Activated CD4-positive, CD25-positive, alpha-beta regulatory T cell treated with anti-CD3 and anti-CD28 coated beads, Interleukin-2, amount 50 U/mL, for 72 hours (primary cell): ENCODE measurements around the gene LAMB4.

Experiments used
- DNase-seq: peaks from one replicate; pipeline ENCODE4 v3.0.0; 2021

The LAMB4 gene

DNA sequence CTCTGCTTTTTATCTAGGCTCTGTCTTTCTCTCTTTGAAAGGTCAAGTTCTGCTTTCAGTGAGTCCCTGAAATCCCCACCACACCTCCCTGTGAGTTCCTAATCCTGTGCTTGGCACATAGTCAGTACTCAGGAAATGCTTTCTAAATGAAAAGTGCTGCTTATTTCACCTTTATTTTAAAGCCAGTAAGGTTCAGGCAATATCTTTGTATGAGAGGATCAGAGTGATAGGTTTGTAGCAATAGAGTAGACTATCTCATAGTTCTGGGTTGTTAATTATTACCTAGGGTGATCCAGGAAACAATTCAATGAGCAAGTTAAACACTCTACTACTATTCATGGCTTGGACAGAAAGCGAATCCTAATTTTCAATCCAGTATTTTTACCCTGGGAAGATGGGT is 119.8 kb downstream of the LAMB4 start:
- no peak for DNase-seq

DNA sequence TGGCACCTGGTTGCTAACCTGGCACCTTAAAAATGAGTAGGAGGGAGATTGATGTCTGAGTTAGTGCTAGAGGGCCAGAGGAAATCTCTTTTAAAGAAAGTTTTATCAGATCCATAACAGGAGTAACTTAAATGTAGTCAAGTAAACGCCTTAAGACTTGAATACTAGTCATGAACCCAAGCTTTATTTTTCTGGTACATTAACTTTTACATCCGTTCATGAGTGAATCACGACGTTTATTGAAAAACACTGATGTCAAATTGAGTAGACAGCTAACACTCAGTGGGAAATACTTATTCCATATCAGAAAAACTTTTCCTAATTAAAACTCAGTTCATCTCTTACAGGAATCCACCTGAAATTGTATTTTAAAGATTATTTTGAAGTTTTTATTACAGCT is 120.3 kb downstream of the LAMB4 start:
- DNase-seq, result no peak

DNA sequence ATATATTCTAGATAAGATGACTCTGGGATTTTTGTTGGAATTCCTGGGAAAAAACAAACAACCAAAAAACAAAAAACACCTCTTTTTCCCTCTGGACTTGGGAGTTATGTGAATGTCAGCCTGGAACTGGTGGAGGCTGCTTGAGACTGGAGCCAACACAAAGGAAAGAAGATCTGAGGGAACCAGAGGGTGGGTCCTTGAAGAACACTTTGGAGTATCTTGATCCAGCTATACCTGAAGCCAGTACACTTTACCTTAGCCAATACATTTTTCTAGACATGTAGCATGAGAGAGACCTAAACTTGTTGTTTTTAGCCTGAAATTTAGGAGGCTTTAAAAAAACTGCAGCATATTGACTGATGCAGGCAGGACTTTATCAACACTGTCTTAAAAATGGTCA is 121.3 kb downstream of the LAMB4 start:
- DNase-seq, result no peak

DNA sequence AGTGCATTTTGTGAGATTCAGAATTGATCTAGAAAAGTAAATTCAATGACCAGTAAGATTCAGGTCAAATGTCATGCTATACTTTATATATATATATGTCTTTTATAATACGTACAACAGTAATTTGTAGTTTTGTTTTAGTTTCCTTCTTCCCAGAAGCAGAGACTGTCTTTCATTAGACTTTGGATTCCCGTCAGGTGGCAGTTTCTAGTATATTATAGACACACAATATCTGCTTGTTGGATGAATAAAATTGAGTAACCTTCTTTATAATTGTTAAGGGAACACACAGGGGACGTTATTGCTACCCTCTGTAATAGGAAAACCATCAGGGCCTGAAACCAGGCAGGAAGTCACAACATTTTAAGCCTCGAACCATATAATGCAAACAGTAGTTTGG is 121.9 kb downstream of the LAMB4 start:
- DNase-seq, result no peak

DNA sequence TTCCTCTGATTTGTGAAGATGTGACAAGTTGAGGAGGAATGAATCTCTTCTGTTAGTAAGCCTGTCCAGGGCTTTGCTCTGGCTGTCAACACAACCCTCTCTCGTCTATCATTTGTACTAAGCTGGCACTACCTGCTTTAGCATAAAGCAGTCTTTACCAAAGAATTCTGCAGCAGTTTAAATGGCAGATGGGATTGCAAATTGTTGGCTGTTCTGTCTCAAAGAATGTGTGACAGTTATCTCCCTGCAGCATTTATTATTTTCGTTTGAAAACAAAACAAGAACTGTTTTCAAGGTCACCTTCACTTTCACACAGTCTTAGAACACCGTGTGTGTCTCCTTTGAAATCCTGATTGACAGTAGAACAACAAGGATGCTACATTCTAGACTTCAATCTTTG is 122.4 kb downstream of the LAMB4 start:
- DNase-seq, result no peak

DNA sequence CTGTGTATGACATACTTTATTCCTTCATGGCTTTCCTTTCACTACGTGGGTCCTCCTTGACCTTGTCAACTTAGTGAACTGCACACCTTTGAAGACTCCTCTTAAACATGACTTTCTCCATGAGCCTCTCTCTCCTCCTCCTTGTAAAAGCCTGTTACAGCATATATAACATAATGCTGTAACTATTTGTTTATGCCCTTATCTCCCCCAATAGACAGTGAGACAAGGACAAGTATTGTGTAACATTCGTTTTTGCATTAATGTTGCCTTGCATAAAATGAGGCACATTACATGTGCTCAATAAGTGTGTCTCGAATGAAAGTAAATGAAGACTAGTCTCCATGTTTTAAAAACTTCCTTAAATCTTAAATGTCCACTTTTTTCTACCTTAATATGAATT is 122.9 kb downstream of the LAMB4 start:
- no peak for DNase-seq

DNA sequence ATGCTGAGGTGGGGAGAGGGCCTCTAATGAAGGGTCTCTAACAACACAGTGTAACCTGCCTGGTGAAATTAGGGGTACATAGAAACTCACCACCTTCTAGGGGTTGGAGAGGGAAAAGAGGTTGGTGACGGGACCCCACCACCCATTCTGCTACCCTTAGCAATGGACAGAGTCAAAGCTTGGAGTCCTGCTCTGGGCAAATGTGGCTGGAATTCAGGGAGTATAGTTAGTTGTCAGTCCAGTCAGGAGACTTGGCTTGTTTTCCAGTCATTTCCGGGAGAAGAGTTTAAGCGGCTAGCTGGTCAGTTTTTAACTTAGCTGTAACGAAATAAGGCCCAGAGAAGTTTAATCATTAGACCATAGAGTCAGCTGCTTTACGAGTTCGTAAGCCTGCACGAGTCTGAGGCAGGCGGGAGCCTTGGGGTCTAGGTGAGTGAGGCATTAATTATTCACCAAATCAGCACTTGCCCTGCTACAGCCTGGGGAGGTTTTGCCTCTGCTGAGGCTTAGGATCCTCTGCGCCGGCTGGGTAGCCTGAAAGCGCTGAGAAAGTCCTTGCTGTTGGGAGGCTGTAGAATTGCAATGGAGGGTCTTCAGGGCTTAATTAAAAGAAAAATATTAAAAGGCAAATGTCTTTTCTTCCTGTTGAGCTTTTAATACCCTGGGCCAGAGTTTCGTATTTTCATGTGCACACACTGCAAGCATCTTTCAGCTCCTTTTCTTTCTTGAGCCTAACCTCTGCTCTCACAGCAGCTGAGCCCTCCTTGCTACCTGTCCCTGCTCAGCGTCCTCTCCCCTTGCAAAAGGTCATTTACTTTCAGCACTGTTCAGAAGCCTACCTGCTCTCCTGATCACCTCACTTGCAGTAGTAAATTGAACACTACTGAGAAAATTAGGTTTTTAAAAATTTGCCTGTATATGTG is 125.7 kb downstream of the LAMB4 start:
- DNase-seq, result no peak

DNA sequence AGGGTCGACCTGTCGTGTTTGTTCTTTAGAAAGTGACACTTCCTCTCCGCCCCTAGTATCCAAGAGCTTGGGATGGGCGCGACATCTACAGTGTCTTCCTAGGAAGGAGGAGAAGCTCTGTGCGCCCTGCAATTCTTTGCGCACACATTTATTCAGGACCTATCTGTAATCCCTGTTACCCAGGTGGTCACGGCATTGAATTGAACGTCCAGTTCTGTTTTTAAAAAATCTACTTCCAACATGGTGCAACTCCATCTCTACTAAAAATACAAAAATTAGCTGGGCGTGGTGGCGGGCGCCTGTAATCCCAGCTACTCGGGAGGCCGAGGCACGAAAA is 126.6 kb downstream of the LAMB4 start:
- no peak for DNase-seq

DNA sequence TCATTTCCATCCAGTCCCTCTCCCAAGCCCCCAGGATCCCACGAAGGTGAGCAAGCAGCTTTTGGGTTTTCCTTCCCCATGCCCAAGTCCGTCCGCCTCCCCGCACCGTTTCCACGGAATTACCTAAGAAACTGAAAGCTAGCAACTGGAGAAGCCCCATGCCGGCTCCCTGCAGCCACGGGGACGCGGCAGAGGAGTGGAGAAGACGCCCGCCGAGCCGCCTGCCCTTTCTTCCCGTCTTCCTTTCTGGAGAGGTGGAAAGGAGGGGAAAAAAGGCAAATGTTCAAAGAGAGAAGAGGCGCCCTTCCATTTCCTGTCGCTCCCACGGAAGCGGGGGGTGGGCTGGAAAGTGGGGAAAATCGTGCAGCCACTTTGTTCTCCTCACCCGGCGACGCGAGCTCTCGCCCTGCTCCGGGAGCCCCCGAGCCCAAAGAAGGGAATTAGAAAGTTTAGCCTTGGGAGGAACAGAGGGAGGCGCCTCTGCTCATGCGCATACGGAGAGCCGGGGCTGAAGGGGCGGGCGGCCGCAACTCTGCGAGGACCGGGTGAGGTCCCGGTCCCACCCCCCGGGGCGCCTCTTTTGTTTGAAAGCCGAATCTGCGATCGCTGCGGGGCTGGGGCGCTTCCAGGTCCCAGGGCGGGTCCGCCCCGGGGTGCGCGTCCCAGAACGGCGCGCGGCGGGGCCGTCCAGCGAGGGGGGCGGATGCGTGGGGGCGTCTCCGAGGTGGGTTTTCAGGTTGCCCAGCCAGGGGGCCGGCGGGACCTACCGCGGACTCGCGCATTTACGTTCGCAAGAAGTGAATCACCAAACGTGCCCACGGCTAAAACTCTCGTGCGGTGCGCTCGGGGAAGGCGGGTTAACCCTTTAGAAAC is 127.2 kb downstream of the LAMB4 start, which contains the start of gene LAMB1:
TSS of gene LAMB1 (minus strand) at position 436 of the 873 bp plus-strand sequence. CDS start at position 160, 276 bp downstream.
- DNase-seq, result no peak

DNA sequence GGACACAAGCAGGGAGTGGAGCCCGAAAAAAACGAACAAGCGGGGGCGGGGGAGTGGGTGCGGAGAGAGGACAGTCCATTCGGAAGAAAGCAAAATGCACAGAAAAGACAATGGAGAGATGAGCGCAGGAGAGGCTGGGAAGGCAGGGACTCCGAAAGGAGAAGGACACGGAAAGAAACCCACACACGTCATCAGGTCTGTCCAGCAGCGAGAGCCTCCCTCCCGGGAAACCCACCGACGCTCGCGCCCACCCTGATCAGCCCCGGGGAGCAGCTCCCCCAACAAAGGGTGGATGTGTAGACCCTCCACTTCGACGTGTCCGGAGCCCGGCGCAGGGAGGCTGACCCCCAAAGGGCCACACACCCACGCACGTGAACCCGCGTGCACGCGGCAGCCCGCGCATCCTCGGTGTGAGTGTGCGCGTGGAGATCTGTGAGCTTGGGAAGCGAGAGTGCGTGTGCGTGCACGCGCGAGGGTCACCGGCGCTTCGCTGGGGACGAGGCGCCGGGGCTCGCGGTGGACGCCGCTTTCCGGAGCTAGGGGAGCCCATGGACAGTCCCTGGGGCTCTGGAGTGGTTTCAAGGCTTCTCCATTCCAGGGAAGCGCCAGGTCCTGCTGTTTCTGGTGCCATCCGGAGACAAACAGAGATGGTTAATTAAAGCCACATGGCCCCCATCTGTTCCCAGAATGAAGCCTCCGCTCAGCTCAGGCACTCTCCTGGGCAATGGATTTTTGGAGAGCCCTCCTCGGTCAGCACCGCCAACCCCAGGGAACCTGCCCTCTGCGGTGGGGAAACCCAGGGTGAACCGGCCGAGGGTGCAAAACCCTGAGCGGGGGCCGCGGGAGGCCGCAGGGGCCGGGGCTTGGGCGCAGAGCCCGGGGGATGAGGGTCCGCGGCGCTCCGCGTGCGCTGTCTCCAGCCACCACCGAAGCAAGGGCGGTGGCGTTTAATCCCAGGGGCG is 128.1 kb downstream of the LAMB4 start:
- DNase-seq, result no peak

DNA sequence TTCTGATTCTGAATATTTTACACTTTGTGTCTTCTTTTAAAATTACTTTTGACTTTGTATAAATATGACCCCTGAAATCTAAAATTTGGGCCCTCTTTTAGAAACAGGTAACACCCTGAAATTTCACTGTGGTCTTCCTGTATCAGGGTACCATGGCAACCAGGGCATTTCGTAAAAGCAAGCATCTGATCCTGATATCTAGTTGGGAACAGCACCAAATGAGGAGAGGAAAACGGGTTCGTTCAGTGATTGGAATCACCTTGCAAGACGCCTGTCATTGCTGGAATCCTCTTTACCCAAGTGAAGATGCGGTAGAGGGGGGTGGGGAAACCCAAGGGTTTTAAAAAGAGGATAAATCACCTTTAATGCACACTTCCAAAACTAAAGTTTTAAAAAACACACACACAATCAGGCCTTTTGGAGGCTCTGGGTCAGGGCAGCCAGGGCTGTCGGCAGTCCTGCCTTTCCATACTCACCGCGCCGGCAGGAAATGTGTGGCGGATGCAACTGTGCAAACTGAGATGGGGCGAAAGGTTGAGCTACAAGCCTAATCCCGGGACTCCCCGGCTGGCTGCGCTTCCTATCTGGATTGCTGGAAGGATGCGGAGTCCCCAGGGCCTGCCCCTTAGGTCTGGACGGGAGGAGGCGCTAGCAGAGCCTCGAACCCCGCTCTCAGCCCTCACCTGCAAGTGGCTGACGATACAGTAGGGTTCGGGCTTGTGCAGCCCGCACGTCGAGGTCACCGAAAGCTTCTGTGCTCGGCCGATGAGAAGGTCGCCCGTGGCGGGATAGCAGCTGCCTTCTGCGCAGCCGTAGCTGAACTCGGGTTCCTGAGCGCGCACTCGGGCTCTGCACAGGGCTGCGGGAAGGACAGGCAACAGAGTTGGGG is 129.0 kb downstream of the LAMB4 start:
- DNase-seq, result no peak

DNA sequence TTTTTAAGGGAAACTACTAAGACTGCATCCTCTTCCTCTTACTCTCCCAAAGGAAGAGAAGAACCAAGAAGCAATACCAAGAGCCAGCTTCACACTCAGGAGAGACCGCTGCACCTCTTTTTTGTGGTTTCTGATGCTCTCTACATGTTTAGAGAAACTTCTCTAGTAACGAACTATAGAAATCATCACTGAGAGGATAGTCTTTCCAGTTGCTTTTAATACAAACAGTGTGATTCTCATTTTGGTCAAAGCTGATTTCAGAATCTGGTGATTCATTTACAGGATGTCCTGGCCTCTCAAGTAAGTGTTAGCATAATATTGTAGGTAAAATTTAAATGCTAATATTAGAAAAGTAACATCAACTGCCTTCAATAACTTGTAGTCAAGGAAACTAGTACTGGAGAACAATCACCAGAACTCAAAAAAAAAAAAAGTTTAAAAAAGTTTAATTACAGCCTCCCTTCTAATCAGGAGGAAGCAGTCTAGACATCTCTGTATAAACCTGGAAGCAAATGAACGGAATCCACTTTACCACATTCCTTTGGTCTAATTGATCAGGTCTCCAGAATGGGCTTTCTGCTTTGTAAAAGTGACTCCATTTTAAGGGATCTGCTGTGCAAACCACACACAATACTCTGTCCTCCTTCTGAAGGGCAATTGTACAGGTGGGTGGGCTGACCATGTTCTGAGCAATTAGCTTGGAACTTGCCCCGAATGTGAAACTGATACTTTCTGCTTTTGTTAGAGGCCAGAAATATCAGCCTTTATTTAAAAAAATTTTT is 130.2 kb downstream of the LAMB4 start:
- DNase-seq, result no peak

DNA sequence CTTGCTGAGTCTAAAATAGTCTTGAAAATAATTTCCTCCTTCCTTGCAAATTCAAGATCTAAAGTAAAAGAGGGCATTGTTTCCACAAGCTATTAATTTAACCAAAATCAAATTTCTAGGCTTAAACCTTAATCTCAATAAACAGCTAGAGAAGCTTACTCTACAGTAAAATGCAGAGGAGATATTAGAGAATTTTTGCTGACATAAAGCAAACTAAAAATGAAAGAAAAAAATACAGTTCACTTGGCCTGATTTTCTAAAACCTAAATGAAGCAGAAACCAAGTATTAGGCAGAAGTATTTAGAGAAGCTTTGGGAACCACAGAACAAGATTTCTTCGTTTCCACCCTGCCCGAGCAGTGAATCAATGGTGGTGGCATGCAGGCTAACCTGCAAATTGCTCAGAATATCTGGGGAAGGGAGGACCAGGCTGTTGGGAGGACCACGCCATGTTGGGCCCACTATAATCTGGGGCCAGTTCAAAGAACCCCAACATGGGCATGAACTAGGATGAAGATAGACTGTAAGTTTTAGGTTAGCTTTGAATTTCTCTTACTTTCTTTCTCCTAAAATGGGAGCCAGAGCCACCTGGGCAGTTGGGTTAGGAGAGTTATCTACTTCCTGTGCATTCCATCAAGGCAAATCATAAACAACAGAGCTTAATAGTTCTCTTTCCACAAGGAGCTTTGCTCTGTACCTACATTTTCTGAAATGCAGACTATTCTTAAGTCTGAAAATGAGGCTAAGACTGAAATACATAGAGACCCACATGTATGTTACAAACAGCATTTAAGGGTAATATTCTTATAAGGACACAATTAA is 131.3 kb downstream of the LAMB4 start:
- no peak for DNase-seq

DNA sequence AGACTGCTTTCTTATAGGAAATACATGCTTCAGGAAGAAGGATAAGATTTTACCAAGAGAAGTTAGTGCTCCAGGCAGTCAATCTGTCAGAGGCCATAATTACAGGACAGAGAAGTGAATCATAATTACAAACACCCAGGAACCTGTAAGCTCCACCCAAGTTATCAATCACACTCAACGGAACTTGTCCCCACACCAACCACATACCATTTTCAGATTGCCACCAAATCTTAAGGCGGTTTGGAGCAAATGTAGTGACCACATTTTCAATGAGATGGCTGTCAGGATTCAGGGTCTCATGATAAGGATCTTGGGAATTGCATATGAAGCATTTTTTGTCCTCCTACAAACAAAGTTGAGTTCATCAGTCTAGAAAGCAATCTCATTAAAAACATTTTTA is 132.0 kb downstream of the LAMB4 start:
- DNase-seq, result no peak

DNA sequence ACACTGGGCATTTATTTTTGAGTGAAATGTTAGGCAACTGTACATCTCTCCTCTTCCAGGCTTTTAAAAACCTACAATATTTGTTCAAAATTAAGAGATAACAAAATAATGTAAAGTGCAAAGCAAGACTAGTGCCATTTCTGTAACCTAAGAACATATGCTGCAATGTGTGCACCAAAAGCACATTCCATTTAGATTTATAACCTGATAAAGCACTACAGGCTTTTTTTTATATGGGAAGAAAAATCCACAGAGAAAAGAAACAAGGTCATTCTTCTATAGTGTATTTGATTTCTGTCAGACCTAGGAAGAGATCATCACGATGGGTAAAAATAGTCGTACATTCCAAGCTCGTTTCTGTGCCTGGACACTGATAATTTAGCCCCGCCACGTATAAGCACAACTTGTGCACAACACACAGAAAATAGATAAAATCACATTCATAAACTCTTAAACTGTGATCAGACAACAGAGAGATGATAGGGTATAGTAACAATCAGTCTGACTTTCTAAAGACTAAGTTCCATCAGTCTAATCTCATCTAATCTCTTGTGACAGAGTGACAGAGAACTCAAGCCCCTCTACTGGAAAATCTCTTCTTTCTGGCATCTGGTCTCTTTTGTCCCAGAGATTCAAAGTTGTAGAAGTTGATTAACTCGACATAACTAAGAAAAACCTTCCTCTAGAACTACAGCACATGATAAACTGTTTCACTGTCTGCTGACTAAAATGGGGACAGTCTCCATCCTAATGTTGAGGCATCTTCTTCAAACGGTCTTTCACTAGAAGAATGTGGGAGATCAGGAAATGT is 133.9 kb downstream of the LAMB4 start:
- no peak for DNase-seq

DNA sequence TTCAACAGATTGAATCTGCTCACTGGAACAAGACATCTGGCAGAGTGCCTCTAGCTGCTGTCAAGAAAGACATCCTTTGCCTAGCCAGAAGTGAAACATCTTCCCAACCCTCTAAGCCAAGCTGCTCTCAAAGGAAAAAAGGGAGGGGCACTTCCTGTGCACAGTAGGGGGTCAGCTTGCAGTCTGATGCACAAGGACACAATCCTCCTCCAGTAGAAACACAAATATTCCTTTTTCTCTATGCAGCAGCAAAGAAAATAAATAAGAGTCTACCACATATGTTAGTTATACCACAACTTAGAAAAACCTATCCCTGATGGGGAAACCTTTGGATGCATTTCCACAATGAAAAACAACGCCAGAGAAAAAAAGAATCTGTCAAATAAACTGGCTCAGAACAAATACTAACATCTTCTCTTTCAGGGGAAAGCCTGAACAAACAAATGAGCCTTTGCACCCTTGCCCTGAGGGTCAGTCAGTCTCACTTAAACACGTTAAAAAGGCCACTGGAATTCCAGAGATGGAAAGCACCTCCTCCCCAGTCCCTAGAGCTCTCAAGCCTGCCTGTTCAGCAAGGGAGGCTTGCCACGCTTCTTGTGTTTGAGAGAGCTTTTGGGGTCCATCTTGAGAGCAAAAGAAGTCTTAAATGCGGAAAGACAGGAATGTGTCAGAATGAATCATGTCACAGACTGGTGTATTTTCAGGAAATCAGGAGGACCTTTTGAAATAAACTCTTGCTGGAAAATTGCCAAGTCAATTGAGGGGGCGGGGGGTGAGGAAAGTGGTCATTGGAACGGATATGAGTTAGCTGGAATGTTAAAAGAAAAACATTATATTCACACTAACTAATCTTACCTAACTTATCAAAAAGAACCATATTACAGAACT is 134.7 kb downstream of the LAMB4 start:
- no peak for DNase-seq

DNA sequence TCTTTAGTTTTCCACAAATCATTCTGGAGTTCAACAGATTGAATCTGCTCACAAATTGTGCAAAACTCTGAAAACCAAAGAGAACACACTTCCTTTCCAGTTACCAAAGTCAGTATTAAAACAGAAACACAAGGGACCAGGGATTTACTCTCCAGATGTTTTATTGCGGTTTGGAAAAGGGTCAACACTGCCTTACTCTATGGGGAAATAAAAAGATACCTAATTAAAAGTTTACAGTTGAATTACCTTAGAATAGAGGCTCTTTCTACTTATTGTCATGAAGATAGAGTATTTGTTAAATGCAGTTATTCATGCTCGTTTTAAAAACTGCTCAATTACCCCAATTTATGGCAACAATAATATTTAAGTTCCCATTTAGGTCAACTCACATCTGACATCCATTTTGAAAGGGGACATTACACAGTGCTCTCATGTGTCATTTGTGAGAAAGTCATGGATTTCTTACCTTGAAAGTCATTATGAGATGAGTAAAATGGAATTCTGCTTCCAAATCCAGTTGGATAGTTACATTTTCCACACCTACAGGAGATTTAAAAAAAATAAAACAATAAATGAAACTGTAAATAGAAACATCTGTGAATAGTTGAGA is 135.6 kb downstream of the LAMB4 start:
- no peak for DNase-seq

DNA sequence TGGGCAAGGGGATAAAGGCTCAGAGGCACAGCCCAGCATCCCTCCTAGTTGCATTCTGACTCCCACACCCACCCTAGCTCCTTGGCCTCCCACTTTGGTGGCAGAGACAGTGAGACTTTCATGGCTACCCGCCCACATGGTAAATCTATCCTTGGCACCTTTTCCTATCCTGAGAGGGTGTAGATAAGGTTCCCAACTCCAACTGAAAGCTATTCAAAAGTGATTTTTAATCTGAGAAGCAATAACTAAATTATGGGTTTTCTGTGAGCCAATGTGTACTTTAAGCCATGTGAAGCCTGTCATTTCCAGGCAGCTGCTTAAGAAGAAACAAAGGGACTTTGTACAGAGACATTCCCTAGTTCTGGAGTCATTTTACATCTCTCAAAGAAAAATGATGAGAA is 136.3 kb downstream of the LAMB4 start:
- no peak for DNase-seq
